HEK293 (cell line): ENCODE data around the gene SART3.

Experiments
- CTCF ChIA-PET: fragments of 350-600 bp; formaldehyde crosslinking; extraction: SDS; loops from one replicate; lab custom pipeline; 2021; ENCODE audit warnings: antibody characterized with exemption; lab: Yijun Ruan, JAX
- POLR2A ChIA-PET: fragments of 300-600 bp; formaldehyde crosslinking; extraction: SDS; loops from one replicate; lab custom pipeline; 2020; ENCODE audit warnings: antibody characterized with exemption, inconsistent platforms; lab: Yijun Ruan, JAX
- H3K27ac ChIP-seq: fragments of 200-500 bp; sonication (Bioruptor generic); 2 replicates; pipeline ENCODE4 v1.5.1; 2014; ENCODE audit warnings: low read depth, low read length, control low read depth, inconsistent platforms; ENCODE audit errors: extremely low read depth
- H3K36me3 ChIP-seq, 2 experiments: fragments of 200-500 bp in 1 of 2; sonication (Bioruptor generic) in 1 of 2; 1 replicate in 1 of 2; 2 replicates in 1 of 2; pipeline ENCODE4 v1.5.1; 2014 to 2017; ENCODE audit warnings: inconsistent platforms in 2 of 2, low read length in 2 of 2; ENCODE audit not compliant: control insufficient read depth in 2 of 2, insufficient read depth in 1 of 2
- H3K4me1 ChIP-seq: fragments of 200-500 bp; sonication (Bioruptor generic); 2 replicates; pipeline ENCODE4 v1.5.1; 2014; ENCODE audit warnings: mild to moderate bottlenecking, low read length, inconsistent platforms; ENCODE audit not compliant: control insufficient read depth, insufficient read depth
- H3K4me3 ChIP-seq: 2 replicates; pipeline ENCODE4 v1.5.1; 2011; ENCODE audit warnings: low read depth, mild to moderate bottlenecking, control low read depth, low read length, moderate library complexity
- H3K9me3 ChIP-seq: fragments of 200-500 bp; sonication (Bioruptor generic); 2 replicates; pipeline ENCODE4 v1.5.1; 2014; ENCODE audit warnings: low read depth, low read length, inconsistent platforms; ENCODE audit not compliant: control insufficient read depth, insufficient read depth
- AEBP2 ChIP-seq: fragments of 450-650 bp; formaldehyde crosslinking; IDR thresholded peaks from 2 replicates; pipeline ENCODE4 v1.5.1; 2016; ENCODE audit warnings: missing biosample characterization, missing genetic modification characterization, borderline replicate concordance
- EGR2 ChIP-seq: fragments of 450-650 bp; formaldehyde crosslinking; IDR thresholded peaks from 2 replicates; pipeline ENCODE4 v1.5.1; 2016; ENCODE audit warnings: low read depth, missing biosample characterization, missing genetic modification characterization
- GLIS2 ChIP-seq: fragments of 450-650 bp; formaldehyde crosslinking; IDR thresholded peaks from 2 replicates; pipeline ENCODE4 v1.5.1; 2016; ENCODE audit warnings: missing biosample characterization, missing genetic modification characterization
- HOXA7 ChIP-seq: sonication (generic); formaldehyde crosslinking; IDR thresholded peaks from 2 replicates; pipeline ENCODE4 v1.8.1; 2022; ENCODE audit warnings: missing genetic modification reagents, borderline replicate concordance
- IKZF3 ChIP-seq: fragments of 450-650 bp; IDR thresholded peaks from 2 replicates; pipeline ENCODE4 v1.5.0; 2018; ENCODE audit warnings: missing biosample characterization, mild to moderate bottlenecking, missing genetic modification characterization, moderate library complexity
- KLF17 ChIP-seq: fragments of 450-650 bp; formaldehyde crosslinking; IDR thresholded peaks from 2 replicates; pipeline ENCODE4 v1.5.1; 2016; ENCODE audit warnings: missing biosample characterization, missing genetic modification characterization
- PATZ1 ChIP-seq: fragments of 450-650 bp; formaldehyde crosslinking; IDR thresholded peaks from 2 replicates; pipeline ENCODE4 v1.5.1; 2016; ENCODE audit warnings: missing biosample characterization, missing genetic modification characterization
- SCRT1 ChIP-seq: fragments of 450-650 bp; formaldehyde crosslinking; IDR thresholded peaks from 2 replicates; pipeline ENCODE4 v1.5.1; 2016; ENCODE audit warnings: missing biosample characterization, missing genetic modification characterization, borderline replicate concordance
- ZIC2 ChIP-seq: fragments of 450-650 bp; formaldehyde crosslinking; IDR thresholded peaks from 2 replicates; pipeline ENCODE4 v1.5.1; 2016; ENCODE audit warnings: missing biosample characterization, missing genetic modification characterization
- ZNF10 ChIP-seq: fragments of 450-650 bp; formaldehyde crosslinking; IDR thresholded peaks from 2 replicates; pipeline ENCODE4 v1.5.1; 2017; ENCODE audit warnings: missing biosample characterization, missing genetic modification characterization
- ZNF132 ChIP-seq: fragments of 450-650 bp; formaldehyde crosslinking; IDR thresholded peaks from 2 replicates; pipeline ENCODE4 v1.5.1; 2017; ENCODE audit warnings: missing biosample characterization, missing genetic modification characterization, borderline replicate concordance
- ZNF133 ChIP-seq: fragments of 450-650 bp; formaldehyde crosslinking; IDR thresholded peaks from 2 replicates; pipeline ENCODE4 v1.5.1; 2016; ENCODE audit warnings: missing biosample characterization, missing genetic modification characterization
- ZNF239 ChIP-seq: fragments of 450-650 bp; formaldehyde crosslinking; IDR thresholded peaks from 2 replicates; pipeline ENCODE4 v1.5.1; 2016; ENCODE audit warnings: missing biosample characterization, missing genetic modification characterization
- ZNF266 ChIP-seq: fragments of 450-650 bp; formaldehyde crosslinking; IDR thresholded peaks from 2 replicates; pipeline ENCODE4 v1.5.1; 2016; ENCODE audit warnings: missing biosample characterization, missing genetic modification characterization, low read depth
- ZNF274 ChIP-seq, 2 experiments: fragments of 200-500 bp in 1 of 2; fragments of 450-650 bp in 1 of 2; sonication (Bioruptor generic) in 1 of 2; formaldehyde crosslinking in 1 of 2; IDR thresholded peaks; 2 replicates each; pipeline versions ENCODE4 v1.5.1 to v1.6.1; 2014 to 2016; ENCODE audit warnings: borderline replicate concordance in 1 of 2, inconsistent platforms in 1 of 2, low read length in 1 of 2, missing biosample characterization in 1 of 2, missing genetic modification characterization in 1 of 2
- ZNF292 ChIP-seq: fragments of 450-650 bp; formaldehyde crosslinking; IDR thresholded peaks from 2 replicates; pipeline ENCODE4 v1.5.1; 2016; ENCODE audit warnings: low read depth, missing biosample characterization, missing genetic modification characterization, borderline replicate concordance
- ZNF398 ChIP-seq: fragments of 450-650 bp; formaldehyde crosslinking; IDR thresholded peaks from 2 replicates; pipeline ENCODE4 v1.5.1; 2017; ENCODE audit warnings: missing biosample characterization, missing genetic modification characterization
- ZNF510 ChIP-seq: fragments of 450-650 bp; formaldehyde crosslinking; IDR thresholded peaks from 2 replicates; pipeline ENCODE4 v1.5.1; 2018; ENCODE audit warnings: mild to moderate bottlenecking, missing genetic modification characterization, missing biosample characterization; ENCODE audit not compliant: insufficient replicate concordance
- ZNF529 ChIP-seq: fragments of 450-650 bp; formaldehyde crosslinking; IDR thresholded peaks from 2 replicates; pipeline ENCODE4 v1.5.1; 2017; ENCODE audit warnings: missing genetic modification characterization, missing biosample characterization; ENCODE audit not compliant: insufficient replicate concordance
- ZNF544 ChIP-seq: fragments of 450-650 bp; formaldehyde crosslinking; IDR thresholded peaks from 2 replicates; pipeline ENCODE4 v1.5.0; 2017; ENCODE audit warnings: missing biosample characterization, missing genetic modification characterization
- ZNF626 ChIP-seq: fragments of 450-650 bp; sonication (Bioruptor Pico); formaldehyde crosslinking; IDR thresholded peaks from 2 replicates; pipeline ENCODE4 v1.5.1; 2018; ENCODE audit warnings: missing biosample characterization, missing genetic modification characterization, inconsistent platforms
- ZNF670 ChIP-seq: fragments of 450-650 bp; formaldehyde crosslinking; IDR thresholded peaks from 2 replicates; pipeline ENCODE4 v1.5.1; 2016; ENCODE audit warnings: missing biosample characterization, missing genetic modification characterization, low read depth
- ZNF677 ChIP-seq: fragments of 450-650 bp; IDR thresholded peaks from 2 replicates; pipeline ENCODE4 v1.5.0; 2018; ENCODE audit warnings: missing biosample characterization, mild to moderate bottlenecking, missing genetic modification characterization, moderate library complexity
- ZNF768 ChIP-seq: fragments of 450-650 bp; formaldehyde crosslinking; IDR thresholded peaks from 2 replicates; pipeline ENCODE4 v1.5.1; 2018; ENCODE audit warnings: missing biosample characterization, mild to moderate bottlenecking, missing genetic modification characterization
- ZNF791 ChIP-seq: fragments of 450-650 bp; formaldehyde crosslinking; IDR thresholded peaks from 2 replicates; pipeline ENCODE4 v1.5.1; 2016; ENCODE audit warnings: missing biosample characterization, missing genetic modification characterization
- ZNF843 ChIP-seq: fragments of 450-650 bp; formaldehyde crosslinking; IDR thresholded peaks from 2 replicates; pipeline ENCODE4 v1.5.1; 2016; ENCODE audit warnings: missing biosample characterization, missing genetic modification characterization
- TF ChIP-seq, protein P1 (sequence below): fragments of 450-650 bp; formaldehyde crosslinking; IDR thresholded peaks from 2 replicates; pipeline ENCODE4 v1.5.1; 2016; ENCODE audit warnings: missing biosample characterization, missing genetic modification characterization
- TF ChIP-seq, protein P2 (sequence below): fragments of 450-650 bp; formaldehyde crosslinking; IDR thresholded peaks from 2 replicates; pipeline ENCODE4; 2016; ENCODE audit warnings: missing biosample characterization, missing genetic modification characterization

The SART3 gene

DNA sequence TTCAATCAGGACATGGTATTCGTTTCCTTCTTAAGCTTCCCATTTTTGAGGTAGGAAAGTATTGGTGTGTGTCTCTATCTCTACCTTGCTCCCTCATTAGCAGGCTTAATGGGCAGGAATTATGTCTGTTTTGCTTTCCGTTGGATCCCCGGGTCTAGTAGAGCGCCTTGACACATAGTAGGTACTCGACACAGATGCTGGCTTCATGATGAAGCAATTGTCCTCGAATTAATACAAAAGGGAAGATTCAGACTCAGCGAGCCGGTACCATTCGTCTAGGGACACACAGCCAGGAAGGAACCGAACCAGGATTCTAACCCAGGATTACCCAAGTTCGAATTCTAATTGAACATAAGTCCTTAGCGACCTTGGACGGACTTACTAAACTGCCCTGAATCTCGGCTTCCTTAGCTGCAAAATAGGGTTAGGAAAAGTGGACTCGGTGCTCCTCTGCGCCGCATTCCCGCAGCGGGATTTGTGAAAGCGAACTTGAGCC, 927 bp upstream of the SART3 start (continued):
- TF ChIP-seq PATZ1 (no peak), ZNF274 (IDR thresholded peaks at IDR 0.05; ENCODE audit: low read length) (no peak), ZNF274 (tag by site-specific recombination; IDR thresholded peaks at IDR 0.05; ENCODE audit: borderline replicate concordance) (no peak), ZNF292 (tag by site-specific recombination) (no peak), ZNF10 (tag by site-specific recombination) (no peak), GLIS2 (no peak), ZNF510 (tag by site-specific recombination) (no peak), IKZF3 (tag by site-specific recombination) (peak; percentile 62; the same call in 1 of the 2 replicates), ZNF626 (tag by site-specific recombination) (no peak), ZNF132 (tag by site-specific recombination) (no peak), ZNF266 (tag by site-specific recombination) (no peak), ZNF791 (tag by site-specific recombination) (no peak), AEBP2 (tag by site-specific recombination) (no peak)
- TF ChIP-seq, protein P1, sequence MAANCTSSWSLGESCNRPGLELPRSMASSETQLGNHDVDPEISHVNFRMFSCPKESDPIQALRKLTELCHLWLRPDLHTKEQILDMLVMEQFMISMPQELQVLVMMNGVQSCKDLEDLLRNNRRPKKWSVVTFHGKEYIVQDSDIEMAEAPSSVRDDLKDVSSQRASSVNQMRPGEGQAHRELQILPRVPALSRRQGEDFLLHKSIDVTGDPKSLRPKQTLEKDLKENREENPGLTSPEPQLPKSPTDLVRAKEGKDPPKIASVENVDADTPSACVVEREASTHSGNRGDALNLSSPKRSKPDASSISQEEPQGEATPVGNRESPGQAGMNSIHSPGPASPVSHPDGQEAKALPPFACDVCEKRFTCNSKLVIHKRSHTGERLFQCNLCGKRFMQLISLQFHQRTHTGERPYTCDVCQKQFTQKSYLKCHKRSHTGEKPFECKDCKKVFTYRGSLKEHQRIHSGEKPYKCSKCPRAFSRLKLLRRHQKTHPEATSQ (tag by site-specific recombination), result no peak
- TF ChIP-seq, all 188 proteins: peak for 16

DNA sequence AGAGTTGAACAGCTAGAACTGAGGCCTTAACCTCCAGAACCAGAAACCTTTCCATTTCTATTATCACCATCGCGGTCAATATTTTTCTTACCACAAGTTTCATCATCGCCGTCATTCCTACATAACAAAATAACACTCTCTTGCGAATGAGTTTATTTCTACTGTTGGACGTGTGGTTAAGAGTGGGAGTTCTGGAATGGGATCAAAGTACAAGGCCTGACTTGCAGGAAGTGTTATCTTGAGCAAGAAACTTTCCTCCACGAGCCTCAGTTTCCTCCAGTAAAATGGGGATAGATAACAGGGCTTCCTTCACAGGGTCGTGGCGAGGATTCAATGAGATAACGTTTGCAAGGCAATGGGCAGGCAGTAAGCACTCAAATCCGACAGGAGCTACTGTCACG, 652 bp downstream of the SART3 start:
- Histone ChIP-seq H3K36me3 (peaks cover 7 to 35% of the 10 kb centered on the region in 2 experiments), H3K9me3 (no peaks in the 10 kb centered on the region), H3K4me3 (peak overlapping the region; percentile 97), H3K27ac (peak overlapping the region; percentile 14; the same call in 1 of the 2 replicates), H3K4me1 (0 out of 2 replicates have a peak, but pooled peaks cover 2% of the 10 kb centered on the region)
- ChIA-PET CTCF (interaction anchor here (0.6 to 1.1 kb wide), 3 partner anchors 47 to 58 kb away, joined by 3 to 8 read pairs (median 3); no protein-coding TSS in a partner anchor), POLR2A (interaction anchor here (0.7 to 1.3 kb wide), 3 partner anchors 26 to 81 kb away, joined by 3 to 4 read pairs (median 3); no protein-coding TSS in a partner anchor)
- TF ChIP-seq ZNF677 (tag by site-specific recombination) (no peak), ZNF670 (no peak), EGR2 (tag by site-specific recombination) (no peak), ZNF239 (tag by site-specific recombination) (no peak), ZNF768 (tag by site-specific recombination) (no peak), ZNF544 (tag by site-specific recombination) (no peak), ZNF529 (tag by site-specific recombination) (no peak), ZNF843 (tag by site-specific recombination) (no peak), ZNF398 (tag by site-specific recombination) (no peak), SCRT1 (no peak), KLF17 (tag by site-specific recombination) (no peak), HOXA7 (CRISPR knock-in tag) (no peak), ZIC2 (tag by site-specific recombination) (no peak), ZNF133 (no peak)
- TF ChIP-seq, protein P2, sequence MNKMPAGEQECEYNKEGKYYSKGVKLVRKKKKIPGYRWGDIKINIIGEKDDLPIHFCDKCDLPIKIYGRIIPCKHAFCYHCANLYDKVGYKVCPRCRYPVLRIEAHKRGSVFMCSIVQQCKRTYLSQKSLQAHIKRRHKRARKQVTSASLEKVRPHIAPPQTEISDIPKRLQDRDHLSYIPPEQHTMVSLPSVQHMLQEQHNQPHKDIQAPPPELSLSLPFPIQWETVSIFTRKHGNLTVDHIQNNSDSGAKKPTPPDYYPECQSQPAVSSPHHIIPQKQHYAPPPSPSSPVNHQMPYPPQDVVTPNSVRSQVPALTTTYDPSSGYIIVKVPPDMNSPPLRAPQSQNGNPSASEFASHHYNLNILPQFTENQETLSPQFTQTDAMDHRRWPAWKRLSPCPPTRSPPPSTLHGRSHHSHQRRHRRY (tag by site-specific recombination), result no peak
